Heart left ventricle (tissue), 16 donors: ENCODE data around the gene IMMP2L. TPM values are rescaled to one million over a fixed set of nuclear protein-coding genes. Genes with fewer than 3 reads are reported as not detected.

ENCODE experiments used
- ATAC-seq, 4 donors: fragments of 200-7000 bp; cut with Tn5 transposase; one replicate each; pipeline ENCODE4 v1.9.1; 2020 to 2022; ENCODE audit warnings: moderate library complexity in 4 of 4, mild to moderate bottlenecking in 3 of 4, moderate number of reproducible peaks in 1 of 4
- DNase-seq, 5 donors: peaks; one replicate each; pipeline ENCODE4 v3.0.0-alpha.2; 2020
- H3K27ac ChIP-seq, 12 donors: fragments of 200-600 bp; sonication (generic) in 4 of 12; one replicate each; pipeline versions ENCODE4 v1.5.0 to v1.8.0; 2016 to 2022; ENCODE audit warnings: mild to moderate bottlenecking in 2 of 12
- H3K27me3 ChIP-seq, 9 donors: fragments of 200-600 bp; sonication (generic) in 2 of 9; one replicate each; pipeline versions ENCODE4 v1.5.1 to v1.8.0; 2016 to 2022; ENCODE audit warnings: mild to moderate bottlenecking in 3 of 9
- H3K36me3 ChIP-seq, 9 donors: fragments of 200-600 bp; sonication (generic) in 2 of 9; one replicate each; pipeline versions ENCODE4 v1.5.0 to v1.8.0; 2018 to 2022; ENCODE audit warnings: mild to moderate bottlenecking in 2 of 9
- H3K4me1 ChIP-seq, 12 donors: fragments of 200-600 bp; sonication (generic) in 4 of 12; one replicate each; pipeline versions ENCODE4 v1.5.0 to v1.8.0; 2016 to 2022; ENCODE audit warnings: mild to moderate bottlenecking in 3 of 12
- H3K4me3 ChIP-seq, 12 donors: fragments of 200-600 bp; sonication (generic) in 4 of 12; one replicate each; pipeline versions ENCODE4 v1.5.0 to v1.8.0; 2017 to 2022; ENCODE audit warnings: mild to moderate bottlenecking in 9 of 12, moderate library complexity in 4 of 12
- H3K9me3 ChIP-seq, 12 donors: fragments of 200-600 bp; sonication (generic) in 4 of 12; one replicate each; pipeline versions ENCODE4 v1.5.0 to v1.8.0; 2016 to 2022; ENCODE audit warnings: mild to moderate bottlenecking in 1 of 12
- POLR2A ChIP-seq, 2 donors: fragments of 450-650 bp; IDR thresholded peaks; one replicate each; pipeline ENCODE4 v1.6.1; 2017; ENCODE audit warnings: antibody characterized with exemption in 2 of 2, mild to moderate bottlenecking in 2 of 2, moderate library complexity in 2 of 2
- WGBS, 4 donors: extraction: QIAGEN DNeasy Blood & Tissue Kit in 2 of 4; methylation state at CpG; one replicate each; pipeline versions ENCODE4 v1.1.5 to v1.1.7; 2013 to 2018; 5-methylcytosine and 5-hydroxymethylcytosine counted together
- intact Hi-C, 10 donors: fragments of 100-400 bp; cut with DNase I; formaldehyde crosslinking; loops; one replicate each; pipeline versions ENCODE4 v1.11.1 to v1.14.2; 2022
- polyA plus RNA-seq, 2 donors: library from polyadenylated mRNA; stranded (reverse); fragments of 200-250 nt; gene quantifications; one replicate each; pipeline ENCODE4 v1.2.3, GENCODE V29; 2013
- total RNA-seq, 9 donors: library from RNA; depleted of rRNA in 2 of 9; stranded (reverse); fragments of >200 nt in 2 of 9; fragmentation: NEBNext Ultra II Directional in 3 of 9; extraction: Animal tissue kit (Norgen Biotek cat#: 25700) in 3 of 9; gene quantifications; one replicate each; pipeline versions ENCODE4 v1.1.0 to v1.2.4, GENCODE V29; 2016 to 2023
- TF ChIP-seq, protein P1 (sequence below), 12 donors: fragments of 200-600 bp; sonication (generic) in 4 of 12; IDR thresholded peaks; one replicate each; pipeline versions ENCODE4 v1.5.0 to v1.8.0; 2018 to 2022; ENCODE audit warnings: antibody characterized with exemption in 12 of 12, mild to moderate bottlenecking in 5 of 12
- donor health status: ischemic (EF 13 %, LVEDD 7.1; RV severe dilation, severe dysfunction).
- donor health status: healthy with polysubstance abuse.
- donor health status: DM: no; HTN: yes; CAD: no.
- donor health status: DM: no; HTN: no; CAD: no.
- donor health status: ischemic (EF 25% LVEDD 6.9; RV normal size, moderate dysfunction).
- donor health status: ischemic (EF 25% LVEDD 5.7; RV mildly dilated, moderate dysfunction).
- donor health status: healthy.
- donor health status: DM: yes; HTN: yes; CAD: no.
- donor health status: ischemic (EF 35%, LVEDD 5.7; RV mildly dilated, moderate dysfunction).
- donor health status: nonischemic (EF 11% LVEDD 7.7; RV severe dilation, severe dysfunction).
- donor health status: DM: yes; HTN: yes; CAD: no.
- donor health status: PGD.
- donor health status: ischemic (EF 29% LVEDD 5.4; RV normal size, mild dysfunction).
- donor health status: nonischemic (EF 23%, LVEDD 6.1; RV moderate dilation, normal function).

The IMMP2L gene
- total and polyA plus RNA-seq, 11 donors, result 5.1 to 17.2 (median 15.9) TPM

DNA sequence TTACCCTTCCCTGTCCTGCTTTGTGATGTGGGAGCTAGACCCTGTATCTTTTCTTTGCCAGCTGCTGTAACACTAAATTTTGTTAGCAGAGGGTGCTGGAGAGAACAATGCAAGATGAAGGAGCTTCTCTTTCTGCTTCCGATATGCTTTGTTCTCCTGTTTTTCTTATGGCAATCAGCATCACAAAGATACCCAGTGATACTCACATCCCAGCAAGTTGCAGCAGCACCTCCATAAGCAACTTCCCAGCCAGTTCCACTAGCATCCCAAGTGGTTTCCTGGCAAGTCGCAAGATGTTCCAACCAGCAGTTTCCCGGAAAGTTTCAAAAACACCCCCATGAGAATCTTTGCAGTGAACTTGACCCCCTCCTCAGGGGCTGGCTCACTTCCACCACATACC, 148.6 kb downstream of the IMMP2L start:
- Histone ChIP-seq H3K9me3 (no peaks in the 10 kb centered on the region), H3K4me1 (peaks cover 0 to 10% (median 0%) of the 10 kb centered on the region in 12 donors), H3K36me3 (no peaks in the 10 kb centered on the region), H3K4me3 (peak overlapping the region in 2 of 12 donors; percentile 2 to 15), H3K27me3 (no peaks in the 10 kb centered on the region), H3K27ac (no peak overlapping the region)
- WGBS, 4 donors, result 20 to 39% (median 36%) methylated on average over 3 of the region's 3 CpGs
- intact Hi-C loops, result no loop called here
- DNase-seq, result peak in 3 of 5 donors; percentile 16 to 27 (median 21)
- peak in 1 of 4 donors; percentile 36 for ATAC-seq
- TF ChIP-seq, protein P1, sequence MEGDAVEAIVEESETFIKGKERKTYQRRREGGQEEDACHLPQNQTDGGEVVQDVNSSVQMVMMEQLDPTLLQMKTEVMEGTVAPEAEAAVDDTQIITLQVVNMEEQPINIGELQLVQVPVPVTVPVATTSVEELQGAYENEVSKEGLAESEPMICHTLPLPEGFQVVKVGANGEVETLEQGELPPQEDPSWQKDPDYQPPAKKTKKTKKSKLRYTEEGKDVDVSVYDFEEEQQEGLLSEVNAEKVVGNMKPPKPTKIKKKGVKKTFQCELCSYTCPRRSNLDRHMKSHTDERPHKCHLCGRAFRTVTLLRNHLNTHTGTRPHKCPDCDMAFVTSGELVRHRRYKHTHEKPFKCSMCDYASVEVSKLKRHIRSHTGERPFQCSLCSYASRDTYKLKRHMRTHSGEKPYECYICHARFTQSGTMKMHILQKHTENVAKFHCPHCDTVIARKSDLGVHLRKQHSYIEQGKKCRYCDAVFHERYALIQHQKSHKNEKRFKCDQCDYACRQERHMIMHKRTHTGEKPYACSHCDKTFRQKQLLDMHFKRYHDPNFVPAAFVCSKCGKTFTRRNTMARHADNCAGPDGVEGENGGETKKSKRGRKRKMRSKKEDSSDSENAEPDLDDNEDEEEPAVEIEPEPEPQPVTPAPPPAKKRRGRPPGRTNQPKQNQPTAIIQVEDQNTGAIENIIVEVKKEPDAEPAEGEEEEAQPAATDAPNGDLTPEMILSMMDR (IDR thresholded peaks at IDR 0.05), result no peak
- no peak for TF ChIP-seq POLR2A (IDR thresholded peaks at IDR 0.05)

DNA sequence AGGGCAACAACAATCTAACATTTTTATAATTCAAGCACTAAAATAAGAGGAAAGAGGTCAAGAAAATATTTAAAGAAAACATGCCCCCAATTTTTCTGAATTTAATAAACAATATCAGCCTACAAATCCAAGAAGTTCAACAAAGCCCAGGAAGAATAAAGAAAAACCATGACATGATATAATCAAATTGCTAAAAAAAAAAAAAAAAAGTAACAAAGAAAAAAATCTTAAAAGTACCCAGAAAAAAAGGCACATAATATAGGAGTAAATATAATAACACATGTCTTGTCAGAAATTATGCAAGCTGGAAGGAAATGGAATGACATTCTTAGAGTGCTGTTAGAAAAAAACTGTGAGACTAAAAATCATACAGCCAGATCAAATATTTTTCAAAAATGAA, 151.4 kb downstream of the IMMP2L start:
- no peaks in the 10 kb centered on the region for H3K36me3 ChIP-seq
- TF ChIP-seq, protein P1 (IDR thresholded peaks at IDR 0.05), result no peak
- no peak for TF ChIP-seq POLR2A (IDR thresholded peaks at IDR 0.05)
- peaks cover 0 to 10% (median 0%) of the 10 kb centered on the region in 12 donors for H3K4me1 ChIP-seq
- H3K27me3 ChIP-seq, result no peaks in the 10 kb centered on the region
- ATAC-seq (no peak), DNase-seq (no peak)
- H3K27ac ChIP-seq, result no peak overlapping the region
- intact Hi-C loops, result no loop called here
- H3K9me3 ChIP-seq, result no peaks in the 10 kb centered on the region
- no peak overlapping the region for H3K4me3 ChIP-seq

DNA sequence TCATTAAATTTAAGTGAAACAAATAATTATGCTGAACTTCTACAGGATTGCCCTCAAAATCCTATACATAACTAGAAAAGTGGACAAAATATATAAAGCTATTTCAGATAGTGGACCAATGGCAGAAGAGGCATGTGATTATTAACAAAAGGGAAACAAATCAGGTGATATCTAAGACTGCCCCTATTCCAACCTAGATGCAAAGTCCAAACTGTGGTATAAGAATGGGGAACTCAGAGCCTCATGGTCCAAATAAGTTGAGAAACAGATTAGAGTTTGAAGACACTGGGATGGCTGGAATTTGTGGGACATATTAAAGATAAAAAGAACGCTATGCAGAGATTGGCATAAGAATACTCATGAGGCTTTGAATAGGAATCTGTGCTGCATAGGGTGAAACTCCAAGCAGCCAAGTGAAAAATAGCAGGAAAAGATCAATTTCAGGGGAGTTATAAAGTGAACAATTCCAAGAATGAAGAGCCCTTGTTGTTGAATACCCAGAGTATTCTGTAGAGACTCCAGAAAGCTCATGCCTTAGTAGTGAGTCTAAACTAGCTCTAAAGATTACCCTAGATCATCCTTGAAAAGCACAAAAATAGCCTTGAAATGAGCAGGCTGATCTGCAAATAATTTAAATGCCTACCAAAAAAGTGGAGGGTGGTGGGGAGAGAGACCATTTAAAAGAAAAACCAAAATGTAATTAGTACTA, 152.4 kb downstream of the IMMP2L start:
- no peaks in the 10 kb centered on the region for H3K9me3 ChIP-seq
- no peak overlapping the region for H3K27ac ChIP-seq
- peaks cover 0 to 10% (median 0%) of the 10 kb centered on the region in 12 donors for H3K4me1 ChIP-seq
- DNase-seq (no peak), ATAC-seq (no peak)
- H3K36me3 ChIP-seq, result no peaks in the 10 kb centered on the region
- intact Hi-C loops, result no loop called here
- no peak overlapping the region for H3K4me3 ChIP-seq
- WGBS, 4 donors, result 53 to 68% (median 67%) methylated on average over 1 of the region's 1 CpG
- H3K27me3 ChIP-seq, result no peaks in the 10 kb centered on the region
- TF ChIP-seq, protein P1 (IDR thresholded peaks at IDR 0.05), result no peak
- no peak for TF ChIP-seq POLR2A (IDR thresholded peaks at IDR 0.05)

DNA sequence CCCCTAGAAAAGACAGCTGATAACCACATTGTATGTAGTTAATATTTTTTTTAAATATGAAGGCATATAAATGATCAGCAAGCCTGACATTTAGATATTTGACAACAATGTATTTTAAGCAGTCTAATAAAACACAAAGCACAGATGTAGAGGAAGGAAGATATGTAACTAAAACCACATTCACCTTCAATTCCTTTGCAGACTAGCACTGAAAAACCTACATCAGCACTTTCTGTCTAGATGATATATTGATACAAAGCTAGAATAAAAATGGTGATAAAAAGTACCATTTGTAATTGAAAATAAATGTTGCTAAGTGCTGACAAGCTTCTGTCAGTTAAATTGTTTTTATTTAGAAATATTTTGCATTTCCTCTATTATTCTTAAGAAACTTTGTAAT, 153.6 kb downstream of the IMMP2L start:
- Histone ChIP-seq H3K27ac (no peak overlapping the region), H3K9me3 (no peaks in the 10 kb centered on the region), H3K36me3 (no peaks in the 10 kb centered on the region), H3K4me1 (peaks cover 0 to 7% (median 0%) of the 10 kb centered on the region in 12 donors), H3K4me3 (no peak overlapping the region), H3K27me3 (no peaks in the 10 kb centered on the region)
- ATAC-seq, result no peak
- TF ChIP-seq, protein P1 (IDR thresholded peaks at IDR 0.05), result no peak
- TF ChIP-seq POLR2A (IDR thresholded peaks at IDR 0.05), result no peak
- intact Hi-C loops, result no loop called here
- no peak for DNase-seq
